K562 (cell line): ENCODE measurements around the gene KIF15.

Source experiments
- BMI1 ChIP-seq: fragments of 150-350 bp; IDR thresholded peaks from 2 replicates; pipeline ENCODE4 v1.6.1; 2014; ENCODE audit warnings: low read length
- BRD4 ChIP-seq: fragments of 200-600 bp; sonication (generic); IDR thresholded peaks from 2 replicates; pipeline ENCODE4 v1.6.1; 2017; ENCODE audit warnings: inconsistent platforms
- MYBL2 ChIP-seq, 2 experiments: fragments of 450-650 bp in 1 of 2; sonication (generic) in 1 of 2; formaldehyde crosslinking in 1 of 2; IDR thresholded peaks; 2 replicates each; pipeline versions ENCODE4 v1.6.1 to v1.8.1; 2017 to 2022; ENCODE audit warnings: borderline replicate concordance in 1 of 2, inconsistent platforms in 1 of 2, low read depth in 1 of 2, mild to moderate bottlenecking in 1 of 2, missing genetic modification reagents in 1 of 2, moderate library complexity in 1 of 2
- U2AF2 ChIP-seq: fragments of 200-400 bp; formaldehyde crosslinking; optimal IDR thresholded peaks from 2 replicates; pipeline ENCODE3; 2017; ENCODE audit warnings: low read depth, mild to moderate bottlenecking, low read length

DNA sequence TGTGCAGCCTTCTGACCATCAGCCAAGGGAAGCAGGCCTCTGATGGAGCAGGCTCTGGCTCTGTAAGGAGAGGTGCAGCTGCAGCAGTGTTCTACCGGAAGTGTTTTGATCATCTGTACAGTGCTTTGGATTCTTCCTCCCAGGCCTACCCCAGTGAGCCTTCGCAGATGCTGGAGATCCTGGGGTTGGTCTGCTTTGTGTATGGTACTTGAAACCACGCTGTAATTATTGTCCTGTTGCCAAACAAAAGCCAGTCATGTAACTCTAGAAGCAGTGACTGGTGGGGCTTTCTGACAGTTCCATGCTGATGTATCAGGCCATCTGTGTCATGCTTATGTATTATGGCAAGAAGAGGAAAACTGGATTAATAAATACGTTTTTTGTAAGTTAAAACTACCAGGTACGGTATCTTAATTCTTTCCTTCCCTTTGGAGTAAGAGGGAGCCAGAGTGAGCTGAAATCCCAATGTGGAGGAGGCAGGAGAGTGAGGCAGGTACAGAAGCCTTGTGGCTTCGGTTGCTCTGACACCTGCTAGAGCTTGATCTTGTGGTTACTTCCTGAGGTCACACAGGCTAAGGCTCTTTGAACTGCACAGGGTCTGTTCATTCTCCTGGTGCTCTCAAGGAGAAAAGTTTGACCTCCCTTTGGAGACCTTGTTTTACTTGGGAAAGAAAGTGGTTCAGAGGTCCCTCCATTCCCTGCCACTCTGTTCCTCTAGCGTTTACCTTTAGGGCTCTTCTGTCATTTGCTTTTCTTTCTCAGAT, 103.9 kb downstream of the KIF15 start:
- TF ChIP-seq MYBL2 (IDR thresholded peaks at IDR 0.05; ENCODE audit: low read depth): no peak
- TF ChIP-seq MYBL2 (CRISPR knock-in tag; IDR thresholded peaks at IDR 0.05; ENCODE audit: borderline replicate concordance): no peak
- no peak for TF ChIP-seq BMI1
- TF ChIP-seq U2AF2: no peak
- no peak for TF ChIP-seq BRD4
